AG08395 (cell line): Measurements from ENCODE around the gene TPCN1.

Source experiments
- DNase-seq: peaks from one replicate; pipeline ENCODE4 v3.0.0; 2012; ENCODE audit warnings: mixed read lengths, low spot score

Gene TPCN1

DNA sequence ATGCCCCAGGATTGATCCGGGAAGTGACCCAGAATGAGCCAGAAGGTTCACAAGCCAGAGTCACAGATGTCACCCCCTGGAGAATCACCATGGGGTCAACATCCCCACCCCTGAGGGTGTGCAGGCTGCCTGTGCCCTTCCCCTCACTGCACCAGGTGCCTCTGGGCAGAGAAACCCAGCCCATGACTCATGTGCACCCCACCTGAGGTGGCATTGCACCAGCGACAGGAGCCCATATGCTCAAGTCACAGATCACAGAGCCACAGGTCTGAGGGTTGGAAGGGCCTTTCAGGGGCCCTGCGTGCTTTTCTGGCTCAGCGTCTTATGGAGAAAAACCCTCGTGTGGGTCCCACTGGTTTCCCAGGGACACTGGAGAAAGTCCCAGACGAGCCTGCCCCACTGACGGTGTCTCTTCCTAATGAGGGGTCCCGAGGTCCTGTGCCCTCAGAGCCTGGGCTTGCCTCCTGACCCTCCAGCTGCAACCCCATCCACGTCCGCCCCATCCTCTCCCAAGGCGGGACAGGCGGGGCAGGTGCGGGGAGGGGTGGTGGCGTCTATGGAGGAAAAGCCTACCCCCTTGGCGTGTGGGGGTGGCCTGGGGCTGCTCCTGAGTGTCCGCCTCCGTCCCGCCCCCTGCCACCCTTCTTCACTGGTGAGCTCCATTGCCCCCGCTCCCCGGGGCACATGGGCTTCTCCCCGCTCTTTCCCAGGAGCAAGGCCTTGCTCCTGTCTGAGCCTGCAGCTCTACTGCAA lies 66.1 kb downstream of the TPCN1 start:
- no peak for DNase-seq

DNA sequence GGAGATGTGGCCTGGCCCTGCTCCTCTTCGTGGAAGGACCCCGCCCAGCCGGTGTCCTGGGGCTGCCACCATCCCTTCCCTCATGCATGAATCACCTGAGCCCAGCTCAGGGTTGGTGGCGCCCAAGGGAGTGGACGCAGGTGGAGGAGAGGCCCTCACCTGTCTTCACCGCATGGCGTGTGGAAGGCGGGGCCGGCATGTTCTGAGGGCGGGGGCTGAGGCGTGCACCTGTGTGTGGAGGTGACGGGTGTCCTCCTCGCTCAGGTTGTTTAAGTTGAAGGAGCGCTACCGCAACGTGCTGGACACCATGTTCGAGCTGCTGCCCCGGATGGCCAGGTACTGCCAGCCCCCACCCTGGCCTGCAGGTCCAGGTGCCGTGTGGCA lies 66.6 kb downstream of the TPCN1 start:
- no peak for DNase-seq

GRCh38 chr12:113289361-113289760 lies 68.1 kb downstream of the TPCN1 start:
- no peak for DNase-seq

GRCh38 chr12:113290506-113290905 lies 69.2 kb downstream of the TPCN1 start:
- DNase-seq = no peak

DNA sequence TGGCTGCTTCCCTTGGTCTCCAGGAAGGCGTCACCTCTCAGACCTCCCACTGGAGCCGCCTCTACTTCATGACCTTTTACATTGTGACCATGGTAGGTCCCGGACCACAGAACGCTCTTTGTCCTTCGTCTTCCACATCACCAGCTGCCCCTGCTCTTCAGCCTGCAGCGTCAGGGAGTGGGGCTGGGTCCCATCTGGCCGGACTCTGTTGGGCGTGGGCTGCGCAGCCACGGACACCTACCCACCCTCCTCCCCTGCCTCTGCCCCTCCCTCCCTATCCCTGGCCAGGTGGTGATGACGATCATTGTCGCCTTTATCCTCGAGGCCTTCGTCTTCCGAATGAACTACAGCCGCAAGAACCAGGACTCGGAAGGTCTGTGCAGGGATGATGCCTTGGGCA lies 70.3 kb downstream of the TPCN1 start:
- DNase-seq = no peak

DNA sequence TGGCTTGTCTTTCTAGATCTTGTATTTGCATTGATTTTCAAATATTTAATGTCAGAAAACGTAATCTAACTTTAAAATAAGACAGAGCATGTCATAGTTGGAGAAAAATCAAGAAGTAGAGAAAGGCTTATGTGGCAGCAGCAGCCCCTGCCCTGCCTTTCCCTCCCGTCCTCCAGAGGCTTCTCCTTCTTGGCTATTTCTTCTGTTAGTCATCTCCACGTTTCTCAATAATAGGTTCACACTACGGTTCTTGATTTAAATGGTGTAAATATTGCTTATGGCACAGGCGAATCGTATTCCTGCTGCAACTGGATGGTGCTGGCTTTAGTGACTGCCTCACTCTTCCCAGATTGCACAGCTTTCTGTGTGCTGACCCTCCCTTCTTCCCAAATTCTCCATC lies 70.8 kb downstream of the TPCN1 start:
- DNase-seq = peak; percentile 64

DNA sequence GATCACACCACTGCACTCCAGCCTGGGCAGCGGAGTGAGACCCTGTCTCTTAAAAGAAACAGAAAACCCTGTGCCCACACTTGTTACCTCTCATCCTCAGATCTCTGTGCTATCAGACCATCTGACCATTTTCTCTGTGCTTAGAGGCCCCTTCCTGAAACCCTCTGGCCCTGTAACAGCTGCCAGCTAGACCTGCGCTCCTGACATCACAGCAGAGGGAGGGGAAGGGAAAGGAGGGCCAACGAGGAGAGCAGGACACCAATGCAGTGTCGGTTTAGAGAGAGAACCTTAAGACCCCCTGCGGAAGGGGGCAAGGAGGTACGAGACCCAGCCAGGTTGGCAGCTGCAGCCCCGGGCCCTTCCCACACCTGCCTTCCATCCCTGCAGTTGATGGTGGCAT lies 71.3 kb downstream of the TPCN1 start:
- DNase-seq = no peak

DNA sequence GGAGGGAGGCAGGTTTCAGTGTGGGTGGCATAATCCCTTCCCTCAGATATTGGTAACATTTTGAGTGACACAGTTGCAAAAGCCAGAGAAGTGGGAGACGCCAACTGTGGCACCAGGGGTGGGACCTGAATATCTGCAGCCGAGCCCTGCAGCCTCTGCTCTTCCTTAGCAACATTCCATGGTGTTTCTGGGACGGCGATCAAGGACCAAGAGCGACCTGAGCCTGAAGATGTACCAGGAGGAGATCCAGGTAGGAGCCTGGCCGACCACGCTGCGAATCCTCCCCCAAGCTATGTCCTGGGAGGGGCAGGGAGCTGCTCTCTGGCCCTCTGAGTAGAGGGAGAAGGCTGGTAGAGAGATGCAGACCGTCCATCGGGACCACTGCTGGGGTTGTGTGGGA lies 71.8 kb downstream of the TPCN1 start:
- DNase-seq = no peak

DNA sequence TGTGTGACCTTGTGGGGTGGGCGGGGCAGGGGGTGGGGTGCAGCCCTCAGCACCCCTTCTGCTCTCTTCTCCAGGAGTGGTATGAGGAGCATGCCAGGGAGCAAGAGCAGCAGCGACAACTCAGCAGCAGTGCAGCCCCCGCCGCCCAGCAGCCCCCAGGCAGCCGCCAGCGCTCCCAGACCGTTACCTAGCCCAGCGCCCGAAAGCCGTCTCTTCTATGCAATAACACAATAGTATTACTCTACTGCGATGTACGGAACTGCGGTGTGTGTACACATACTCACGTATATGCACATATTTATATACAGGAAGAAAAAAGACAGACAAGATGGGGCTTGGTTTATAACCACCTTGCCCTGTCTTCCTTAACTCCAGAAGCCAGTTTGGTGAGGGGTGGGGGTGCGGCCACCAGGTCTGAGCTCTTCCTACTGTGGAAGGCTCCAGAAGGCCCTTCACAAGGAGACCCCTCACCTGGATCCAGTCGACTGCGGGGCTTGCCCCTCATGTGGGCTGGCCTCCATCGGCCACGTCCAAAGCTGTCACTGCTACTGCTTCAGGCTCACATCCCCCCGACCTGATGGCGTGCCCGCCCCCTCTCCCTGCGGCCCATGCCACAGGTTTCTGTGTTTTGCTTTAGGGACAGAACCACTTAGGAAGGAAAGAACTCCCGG lies 74.8 kb downstream of the TPCN1 start:
- DNase-seq = no peak

DNA sequence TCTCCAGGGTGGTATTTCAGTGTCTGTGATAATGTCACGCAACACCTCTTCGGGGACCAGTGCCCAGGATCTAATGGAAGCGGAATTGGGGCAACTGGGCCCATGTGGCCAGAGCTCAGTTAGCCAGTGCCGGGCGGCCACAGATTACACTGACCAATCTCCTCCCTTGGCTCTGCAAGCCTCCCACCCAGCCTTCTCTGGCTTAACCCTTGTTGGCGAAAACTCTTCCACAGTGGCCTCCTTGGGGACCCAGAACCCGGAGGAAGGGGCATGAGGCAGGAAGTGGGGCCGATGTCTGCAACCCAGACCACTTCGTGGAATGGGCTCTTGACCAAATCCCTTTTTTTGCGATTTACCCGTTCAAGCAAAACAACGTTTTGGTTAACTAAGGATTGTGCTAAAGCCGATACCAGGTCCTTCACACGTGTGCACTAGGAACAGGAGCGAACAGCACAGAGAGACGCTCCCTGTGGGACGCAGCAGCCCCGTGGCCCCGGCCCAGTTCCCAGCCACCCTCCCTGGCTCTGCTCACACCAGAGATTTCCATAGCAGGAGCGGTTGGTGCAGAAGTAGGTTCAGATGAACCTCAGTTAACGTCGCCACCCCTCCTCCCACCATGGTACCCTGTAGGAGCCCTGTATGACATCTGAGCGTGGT lies 75.4 kb downstream of the TPCN1 start:
- no peak for DNase-seq

GRCh38 chr12:113297214-113297587 lies 75.9 kb downstream of the TPCN1 start:
- DNase-seq = no peak

- DNase-seq = no peak
Observed at GRCh38 chr12:113297621-113298471, 76.6 kb downstream of the TPCN1 start.

DNA sequence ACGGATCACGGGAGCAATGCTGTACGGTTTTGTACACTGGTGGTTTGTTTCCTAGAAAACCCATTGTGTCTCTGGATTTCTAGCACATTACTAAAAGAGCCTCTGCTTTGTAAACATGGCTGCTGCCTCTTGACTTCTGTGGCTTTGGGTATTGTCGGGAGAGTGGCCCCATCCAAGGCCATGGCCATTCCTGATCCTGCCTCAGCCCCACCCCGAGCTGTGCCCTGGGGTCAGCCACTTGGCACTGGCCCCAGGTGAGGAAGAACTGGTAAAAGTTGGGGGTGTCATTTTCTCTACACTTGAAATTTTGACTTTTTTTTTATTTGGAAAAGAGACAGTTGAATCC lies 77.2 kb downstream of the TPCN1 start:
- no peak for DNase-seq

- DNase-seq = peak; percentile 55
Observed at GRCh38 chr12:113298861-113299545, 77.7 kb downstream of the TPCN1 start.

GRCh38 chr12:113299619-113300237 lies 78.5 kb downstream of the TPCN1 start:
- DNase-seq = peak; percentile 95

DNA sequence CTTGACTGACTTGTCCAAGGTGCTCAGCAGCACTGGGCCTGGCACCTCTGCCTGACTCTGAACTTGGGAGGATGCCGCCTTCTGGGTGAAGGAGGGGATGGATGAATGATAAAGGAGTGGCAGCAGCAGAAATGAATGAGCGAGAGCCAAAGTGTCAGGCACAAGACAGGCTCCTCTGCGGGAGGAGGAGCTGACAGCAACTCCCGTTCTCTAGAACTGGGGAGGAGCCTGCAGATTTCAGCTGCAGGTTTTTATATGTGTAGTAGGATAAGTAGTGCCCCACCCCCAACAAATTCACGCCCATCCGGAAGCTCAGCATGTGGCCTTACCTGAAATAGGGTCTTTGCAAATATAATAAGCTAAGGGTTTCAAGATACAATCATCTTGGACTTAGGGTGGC lies 80.5 kb downstream of the TPCN1 start:
- no peak for DNase-seq

DNA sequence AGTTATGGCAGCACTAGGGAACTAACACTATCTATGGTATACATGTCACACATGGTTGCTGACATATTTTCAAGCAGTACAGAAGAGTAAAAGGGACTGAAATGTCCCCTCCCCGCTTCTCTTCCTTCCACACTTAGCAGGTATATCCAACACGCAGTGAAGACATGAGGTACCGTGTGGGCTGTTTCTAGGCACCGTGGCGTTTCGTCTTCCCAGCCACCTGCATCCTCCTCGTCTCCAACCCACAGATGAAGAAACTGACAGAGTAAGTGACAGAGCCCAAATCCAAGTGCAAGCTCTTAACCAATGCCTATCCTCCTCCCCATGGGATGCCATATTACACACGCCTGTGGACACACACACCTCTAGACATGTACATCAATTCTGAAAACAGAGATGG lies 81.2 kb downstream of the TPCN1 start:
- DNase-seq = no peak

DNA sequence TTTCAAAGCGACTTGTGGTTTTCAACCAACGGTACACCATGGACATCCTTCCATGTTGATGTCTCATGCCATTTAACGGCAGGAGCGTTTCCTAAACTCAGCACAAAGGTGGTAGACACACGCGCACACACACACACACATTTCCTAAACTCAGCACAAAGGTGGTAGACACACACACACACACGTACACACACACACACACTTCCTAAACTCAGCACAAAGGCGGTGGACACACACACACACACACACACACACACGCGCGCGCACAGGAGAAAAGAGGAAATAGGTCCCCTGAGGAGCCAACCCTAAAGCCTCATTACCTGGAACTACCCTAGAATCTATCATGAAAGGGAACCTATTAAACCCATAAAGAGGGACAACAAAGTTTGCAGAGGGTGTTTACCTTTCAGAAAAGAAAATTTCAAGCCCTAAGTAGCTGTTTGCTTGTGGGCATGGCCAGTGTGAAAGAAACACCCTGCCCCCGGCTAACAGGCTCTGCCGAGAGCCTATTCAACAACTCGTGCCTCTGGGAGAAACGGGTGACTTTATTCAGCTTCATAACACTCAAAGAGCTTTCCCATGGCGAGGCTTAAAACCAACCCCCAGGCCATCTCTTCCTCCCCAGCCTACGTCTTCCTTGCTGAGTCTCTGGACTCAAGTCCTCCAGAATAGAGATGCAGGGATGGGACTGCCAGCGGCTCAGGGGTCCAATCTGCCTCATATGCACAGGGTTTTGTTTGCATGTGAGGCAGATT lies 81.8 kb downstream of the TPCN1 start:
- no peak for DNase-seq

GRCh38 chr12:113305281-113305856 lies 84.1 kb downstream of the TPCN1 start:
- no peak for DNase-seq

GRCh38 chr12:113306382-113306781 lies 85.1 kb downstream of the TPCN1 start:
- no peak for DNase-seq
